HG02763 (cell line): ENCODE measurements around the gene RADIL.
"Not testable (repeated sequence)": the region's sequence is repeated elsewhere in the genome, so short reads cannot be mapped to it uniquely, and the experiment has no call there.

ENCODE experiments used
- ATAC-seq: cut with Tn5 transposase; IDR thresholded peaks from one replicate; pipeline ENCODE4 v1.9.1; 2021; ENCODE audit warnings: mild to moderate bottlenecking, moderate library complexity; ENCODE audit not compliant: unreplicated experiment

Gene RADIL

GRCh38 chr7:4809666-4810065 lies 73.8 kb downstream of the RADIL start:
- no peak for ATAC-seq

- no peak for ATAC-seq
These were observed 74.4 kb downstream of the RADIL start for GRCh38 chr7:4809091-4809591.

DNA sequence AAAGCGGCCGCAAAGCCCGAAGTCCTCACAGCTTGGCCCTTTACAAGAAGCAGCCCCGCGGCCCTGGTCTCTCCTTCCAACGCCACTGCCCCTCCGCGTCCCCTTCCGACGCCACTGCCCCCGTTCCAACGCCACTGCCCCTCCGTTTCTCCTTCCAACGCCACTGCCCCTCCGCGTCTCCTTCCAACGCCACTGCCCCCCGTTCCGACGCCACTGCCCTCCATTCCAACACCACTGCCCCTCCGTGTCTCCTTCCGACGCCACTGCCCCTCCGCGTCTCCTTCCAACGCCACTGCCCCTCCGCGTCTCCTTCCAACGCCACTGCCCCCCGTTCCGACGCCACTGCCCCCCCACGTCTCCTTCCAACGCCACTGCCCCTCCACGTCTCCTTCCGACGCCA lies 75.0 kb downstream of the RADIL start:
- no peak for ATAC-seq

DNA sequence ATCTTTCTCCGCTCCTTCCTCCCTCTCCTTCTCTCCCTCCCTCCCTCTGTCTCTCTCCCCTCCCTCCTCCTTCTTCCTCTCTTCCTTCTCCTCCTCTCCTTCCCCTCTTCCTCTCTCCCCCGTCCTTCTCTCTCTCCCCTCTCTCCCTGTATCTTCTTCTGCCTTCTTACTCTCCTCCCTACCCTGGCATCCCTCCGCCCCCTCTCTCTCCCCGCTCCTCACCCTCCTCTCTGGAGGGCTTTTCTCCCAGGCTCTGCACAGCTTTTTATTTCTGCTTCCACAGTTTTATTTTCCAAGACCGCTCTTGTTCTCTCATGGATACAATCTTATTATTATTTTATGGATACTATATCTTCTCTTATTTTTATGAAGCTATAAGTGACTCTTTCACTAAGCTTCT lies 75.5 kb downstream of the RADIL start:
- no peak for ATAC-seq

GRCh38 chr7:4807598-4808016 lies 75.9 kb downstream of the RADIL start:
- ATAC-seq = no peak

DNA sequence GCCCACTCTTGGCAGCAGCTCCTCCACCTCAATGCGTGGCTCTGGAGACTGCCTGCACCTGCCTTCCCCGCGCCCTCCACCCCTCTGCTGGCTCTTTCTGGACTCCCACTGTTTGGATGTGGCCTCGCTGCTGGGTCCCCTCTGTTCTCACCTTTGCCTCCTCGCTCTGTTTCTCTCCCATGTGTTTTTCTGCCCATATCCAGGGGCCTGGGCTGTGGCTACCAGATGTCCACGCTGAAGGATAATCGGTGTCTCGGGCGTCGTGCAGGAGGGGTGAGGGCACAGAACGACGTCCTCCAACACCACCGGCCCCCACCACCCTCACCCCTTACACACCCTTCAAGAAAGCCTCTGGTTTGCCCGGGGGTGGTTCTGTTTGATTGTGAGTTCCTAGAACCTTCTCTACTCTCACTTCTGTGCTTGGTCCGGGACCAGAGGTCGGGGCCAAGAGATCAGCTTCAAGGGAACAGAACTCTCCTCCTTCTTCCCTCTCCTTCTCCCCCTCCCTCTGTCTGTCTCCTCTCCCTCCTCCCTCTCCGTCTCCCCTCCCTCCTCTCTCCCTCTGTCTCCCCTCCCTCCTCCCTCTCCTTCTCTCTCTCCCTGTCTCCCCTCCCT lies 76.4 kb downstream of the RADIL start:
- ATAC-seq = no peak

DNA sequence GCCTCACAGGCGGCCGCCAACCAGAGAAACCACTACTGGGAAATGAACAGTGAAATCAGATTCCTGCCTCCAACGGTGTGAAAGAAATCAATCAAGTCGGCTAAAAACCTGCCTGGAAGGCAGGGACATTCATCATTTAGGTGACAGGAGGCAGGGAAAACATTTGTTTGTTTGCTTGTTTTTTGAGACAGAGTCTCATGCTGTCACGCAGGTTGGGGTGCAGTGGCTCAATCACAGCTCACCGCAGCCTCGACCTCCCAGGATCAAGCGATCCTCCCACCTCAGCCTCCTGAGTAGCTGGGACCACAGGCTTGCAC lies 77.6 kb downstream of the RADIL start:
- no peak for ATAC-seq

GRCh38 chr7:4805110-4805983 lies 78.2 kb downstream of the RADIL start:
- no peak for ATAC-seq

- no peak for ATAC-seq
These were observed 79.9 kb downstream of the RADIL start for GRCh38 chr7:4803397-4804241.

DNA sequence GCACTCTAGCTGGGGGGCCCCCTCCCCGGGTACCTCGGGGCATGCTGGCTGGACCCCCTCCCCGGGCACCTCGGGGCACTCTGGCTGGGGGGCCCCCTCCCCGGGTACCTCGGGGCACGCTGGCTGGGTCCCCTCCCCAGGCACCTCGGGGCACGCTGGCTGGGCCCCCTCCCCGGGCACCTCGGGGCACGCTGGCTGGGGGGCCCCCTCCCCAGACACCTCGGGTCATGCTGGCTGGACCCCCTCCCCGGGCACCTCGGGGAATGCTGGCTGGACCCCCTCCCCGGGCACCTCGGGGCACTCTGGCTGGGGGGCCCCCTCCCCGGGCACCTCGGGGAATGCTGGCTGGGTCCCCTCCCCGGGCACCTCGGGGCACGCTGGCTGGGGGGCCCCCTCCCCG lies 80.9 kb downstream of the RADIL start:
- not testable (repeated sequence) for ATAC-seq

- no peak for ATAC-seq
These were observed 81.7 kb downstream of the RADIL start for GRCh38 chr7:4801839-4802231.

DNA sequence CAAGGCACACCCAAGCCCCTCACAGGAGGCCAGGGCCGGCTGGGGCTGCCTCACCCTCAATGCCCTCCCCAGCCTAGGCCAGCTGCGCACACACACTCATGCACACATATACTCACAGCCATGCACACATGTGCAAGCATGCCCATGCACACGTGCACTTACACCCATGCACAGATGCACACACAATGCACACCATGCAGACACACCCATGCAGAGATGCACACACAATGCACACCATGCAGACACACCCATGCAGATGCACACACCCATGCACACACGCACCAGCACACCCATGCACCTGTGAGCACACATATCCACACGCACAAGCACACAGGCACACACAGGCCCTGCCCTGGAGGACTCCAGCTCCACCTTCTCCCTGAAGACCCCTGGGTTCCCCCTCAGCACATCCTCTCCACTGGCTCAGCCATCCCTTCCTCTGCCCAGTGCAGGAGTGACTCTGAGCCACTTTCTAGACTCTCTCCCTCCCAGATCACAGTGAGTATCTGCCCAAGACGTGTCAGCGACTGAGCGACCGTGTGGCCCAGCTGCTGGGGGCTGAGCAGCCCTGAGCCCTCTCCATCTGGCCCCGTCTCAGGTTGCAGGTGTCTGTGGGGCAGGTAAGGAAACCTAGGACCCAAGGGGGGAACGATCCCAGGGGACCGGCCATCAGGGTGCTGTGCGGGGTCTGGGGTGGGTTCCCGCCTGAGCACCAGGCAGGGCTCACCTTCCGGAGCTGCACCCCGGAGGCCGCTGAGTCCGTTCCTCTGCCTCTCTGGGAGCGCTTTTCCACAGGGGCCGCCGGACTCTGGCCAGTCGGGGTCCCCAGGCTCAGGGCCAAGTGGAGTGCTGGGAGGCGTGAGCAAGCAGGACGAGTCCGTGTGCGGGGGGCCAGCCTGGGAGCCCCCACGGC lies 82.3 kb downstream of the RADIL start:
- ATAC-seq = no peak

DNA sequence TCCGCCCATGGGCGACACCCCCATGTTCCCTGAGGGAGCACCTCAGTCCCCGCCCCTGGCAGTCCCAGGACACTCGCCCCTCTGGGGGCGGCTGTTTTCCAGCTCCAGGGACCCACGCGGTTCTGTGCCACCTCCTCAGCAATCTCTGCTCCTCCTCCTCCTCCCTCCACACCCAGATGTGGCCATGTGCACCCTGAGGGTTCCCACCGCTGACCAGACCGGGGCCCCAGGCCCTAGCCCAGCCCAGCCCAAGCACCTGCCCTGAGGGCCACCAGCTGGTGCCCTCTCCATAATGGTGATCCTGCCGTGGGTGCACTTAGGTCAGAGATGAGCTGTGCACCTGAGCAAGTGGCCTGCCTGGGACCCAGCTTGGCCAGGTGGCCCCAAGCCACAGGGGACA lies 83.0 kb downstream of the RADIL start:
- no peak for ATAC-seq

- ATAC-seq = no peak
These were observed 83.8 kb downstream of the RADIL start for GRCh38 chr7:4799508-4800268.

DNA sequence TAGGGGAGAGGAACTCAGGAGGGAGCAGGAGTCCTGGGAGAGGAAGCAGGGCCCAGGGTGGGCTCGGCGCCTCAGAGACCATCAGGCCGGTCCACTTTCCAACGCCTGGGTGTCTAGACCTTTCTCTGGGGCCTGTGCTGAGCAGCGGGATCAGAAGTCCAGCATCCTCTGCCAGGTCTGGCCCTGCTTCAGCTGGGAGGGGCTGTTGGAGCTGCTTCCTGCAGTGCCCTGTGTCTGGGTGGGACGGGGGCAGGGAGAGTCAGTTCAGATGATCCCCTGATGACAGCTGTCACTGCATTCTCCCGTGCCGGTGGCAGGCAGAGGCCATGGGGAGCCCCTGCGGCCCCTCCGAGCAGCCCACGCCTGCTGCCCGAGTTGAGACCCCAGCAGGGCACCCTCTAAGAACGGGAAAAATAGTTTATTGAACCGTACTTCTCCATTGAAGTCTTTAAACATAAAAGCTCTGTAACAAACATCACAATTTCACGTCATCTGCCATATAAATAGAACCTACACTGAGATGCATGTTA lies 84.7 kb downstream of the RADIL start:
- no peak for ATAC-seq

DNA sequence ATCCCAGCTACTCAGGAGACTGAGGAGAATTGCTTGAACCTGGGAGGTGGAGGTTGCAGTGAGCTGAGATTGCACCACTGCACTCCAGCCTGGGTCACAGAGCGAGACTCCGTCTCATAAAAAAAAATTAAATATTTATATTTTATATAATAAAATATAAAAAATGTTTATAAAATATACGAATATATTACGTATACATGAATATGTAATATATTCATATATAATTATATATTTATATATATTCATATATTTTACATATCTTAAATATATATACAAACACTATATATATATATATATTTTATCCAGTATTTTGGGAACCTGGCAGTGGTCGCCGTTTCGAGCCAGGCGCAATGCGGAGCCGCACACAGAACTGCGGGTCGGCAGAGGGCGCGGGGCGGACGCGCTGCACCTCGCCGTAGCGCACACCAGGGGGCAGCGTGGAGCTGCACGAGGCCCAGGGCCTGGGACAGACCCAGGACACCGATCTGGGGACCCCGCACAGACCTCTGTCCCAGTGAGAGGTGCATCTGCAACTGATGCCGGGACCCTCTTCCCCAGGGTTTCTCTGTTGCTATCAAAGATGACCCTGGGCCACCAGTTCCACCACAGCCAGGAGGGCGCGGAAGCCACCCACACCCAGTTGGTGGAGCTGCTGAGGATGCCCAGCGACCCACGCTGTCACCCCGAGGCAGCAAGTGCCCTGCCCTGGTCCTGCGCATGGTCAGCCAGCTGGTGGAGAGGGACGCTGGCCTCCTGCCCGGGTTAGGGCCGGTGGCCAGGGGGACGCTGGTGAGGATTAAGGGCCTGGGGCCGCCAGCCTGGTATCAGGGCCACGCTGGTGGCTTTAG lies 85.4 kb downstream of the RADIL start:
- no peak for ATAC-seq

DNA sequence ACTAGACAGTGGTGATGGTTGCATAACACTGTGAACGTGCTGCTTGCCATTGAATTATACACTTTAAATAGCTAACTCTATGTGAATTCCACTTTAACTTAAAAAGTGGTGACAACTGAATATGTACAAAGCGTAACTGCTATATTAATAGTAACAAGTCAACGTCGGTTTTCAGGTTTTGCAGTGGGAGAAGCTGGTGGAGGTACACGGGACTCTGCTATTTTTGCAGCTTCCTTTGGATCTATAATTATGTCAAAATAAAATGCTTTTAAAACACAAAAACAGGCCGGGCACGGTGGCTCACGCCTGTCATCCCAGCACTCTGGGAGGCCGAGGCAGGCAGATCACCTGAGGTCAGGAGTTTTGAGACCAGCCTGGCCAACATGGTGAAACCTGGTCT lies 87.1 kb downstream of the RADIL start:
- ATAC-seq = no peak

DNA sequence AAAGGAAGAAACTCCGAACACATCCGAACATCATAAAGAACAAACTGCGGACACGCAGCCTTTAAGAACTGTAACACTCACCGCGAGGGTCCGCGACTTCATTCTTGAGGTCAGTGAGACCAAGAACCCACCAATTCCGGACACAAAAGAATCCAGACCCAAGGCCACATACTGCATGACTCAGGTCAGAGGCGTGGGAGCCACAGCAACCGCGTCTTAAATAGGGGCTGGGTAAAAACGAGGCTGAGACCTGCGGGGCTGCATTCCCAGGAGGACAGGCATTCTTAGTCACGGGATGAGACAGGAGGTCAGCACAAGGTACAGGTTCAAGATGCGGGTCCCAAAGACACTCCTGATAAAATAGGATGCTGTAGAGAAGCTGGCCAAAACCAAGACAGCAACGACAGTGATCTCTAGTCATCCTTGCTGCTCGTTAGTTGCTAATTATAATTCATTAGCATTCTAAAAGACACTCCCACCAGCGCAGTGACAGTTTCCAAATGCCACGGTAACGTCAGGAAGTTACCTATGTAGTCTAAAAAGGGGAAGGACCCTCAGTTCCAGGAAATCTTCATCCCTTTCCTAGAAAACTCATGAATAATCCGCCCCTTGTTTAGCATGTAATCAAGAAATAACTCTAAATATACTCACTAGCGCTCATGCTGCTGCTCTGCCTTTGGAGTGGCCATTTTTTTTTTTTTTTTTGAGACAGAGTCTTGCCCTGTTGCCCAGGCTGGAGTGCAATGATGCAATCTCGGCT lies 88.7 kb downstream of the RADIL start:
- no peak for ATAC-seq
